Activated CD4-positive, CD25-positive, alpha-beta regulatory T cell treated with anti-CD3 and anti-CD28 coated beads, Interleukin-2, amount 50 U/mL, for 24 hours (primary cell): ENCODE data around the gene RAB31.

ENCODE experiments used
- ATAC-seq, 2 donors: fragments of 150-1000 bp; cut with Tn5 transposase; one replicate each; pipeline ENCODE4 v1.10.0; 2021; ENCODE audit warnings: mild to moderate bottlenecking in 1 of 2, moderate library complexity in 1 of 2

Gene RAB31

DNA sequence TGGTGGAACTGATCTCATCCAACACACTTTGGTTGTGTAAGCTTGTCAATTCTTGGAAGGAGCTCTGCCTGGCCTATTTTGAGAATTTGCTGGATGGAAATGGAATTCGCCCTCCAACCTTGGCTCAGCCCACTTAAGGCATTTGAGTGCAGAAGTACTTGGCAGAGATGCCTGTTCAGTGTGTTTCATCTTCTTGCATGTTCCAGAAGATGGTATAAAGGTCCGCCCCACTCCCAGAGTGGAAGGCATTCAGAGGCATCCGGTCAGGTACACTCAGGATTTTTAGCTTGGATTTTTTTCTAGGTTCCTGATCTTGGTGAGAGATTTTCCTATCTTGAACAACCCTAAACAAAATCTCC lies 116.4 kb downstream of the RAB31 start:
- no peak for ATAC-seq

DNA sequence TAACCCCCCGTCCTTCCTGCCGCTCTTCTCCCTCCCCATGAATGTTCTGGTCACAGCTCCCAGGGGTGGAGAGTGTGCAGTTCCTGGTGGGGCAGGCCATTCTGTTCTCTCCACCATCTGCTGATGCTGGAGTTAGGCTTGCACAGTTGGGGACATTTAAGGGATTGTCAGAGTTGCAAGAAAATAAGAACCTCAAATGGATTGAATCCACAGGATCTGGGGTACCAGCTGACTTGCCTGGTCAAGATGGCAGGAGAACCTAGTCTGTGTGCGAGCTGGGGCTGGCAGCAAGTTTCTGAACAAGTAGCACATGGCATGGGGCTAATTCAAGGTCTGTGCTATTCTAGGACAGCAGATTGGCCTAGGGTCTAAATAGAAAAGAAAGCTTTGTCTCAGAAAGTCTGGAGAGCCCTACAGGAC lies 116.9 kb downstream of the RAB31 start:
- ATAC-seq: no peak

DNA sequence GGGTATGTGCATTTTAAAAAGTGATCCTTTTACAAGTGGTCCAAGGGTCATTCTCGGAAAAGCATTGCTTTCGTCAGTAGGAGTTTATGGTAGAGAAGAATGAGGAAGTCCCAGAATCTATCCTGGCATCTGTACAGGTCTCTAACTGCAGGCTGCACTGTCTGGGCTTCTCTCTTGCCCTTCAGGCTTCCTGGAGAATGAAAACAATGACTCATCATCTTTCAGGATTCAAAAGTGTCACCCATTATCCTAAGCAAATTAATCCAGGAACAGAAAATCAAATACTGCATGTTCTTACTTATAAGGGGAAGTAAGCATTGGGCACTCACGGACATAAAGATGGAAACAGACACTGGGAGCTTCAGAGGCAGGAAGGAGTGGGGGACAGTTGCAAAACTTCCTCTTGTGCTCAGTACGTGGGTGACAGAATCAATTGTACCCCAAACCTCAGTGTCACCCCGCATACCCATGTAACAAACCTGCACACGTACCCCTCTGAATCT lies 117.5 kb downstream of the RAB31 start:
- no peak for ATAC-seq

DNA sequence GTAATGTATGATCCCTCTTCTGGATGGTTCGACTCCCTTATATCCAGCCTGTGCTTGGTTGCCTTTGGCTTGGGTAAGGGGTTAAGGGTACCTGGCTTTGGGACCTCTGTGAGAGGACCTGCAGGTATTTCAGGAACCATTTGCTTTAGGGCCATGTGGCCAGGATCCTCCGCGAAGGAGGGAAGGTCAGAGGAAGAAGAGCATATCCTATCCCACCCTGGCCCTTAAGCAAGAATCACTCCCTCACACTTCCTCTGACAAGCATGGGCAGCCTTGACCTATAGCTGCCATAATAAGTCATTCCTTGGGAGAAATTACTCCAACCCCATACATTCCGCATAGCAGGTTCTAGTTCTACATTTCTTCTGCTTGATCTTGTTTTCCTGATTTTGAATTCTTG lies 118.6 kb downstream of the RAB31 start:
- ATAC-seq: no peak

DNA sequence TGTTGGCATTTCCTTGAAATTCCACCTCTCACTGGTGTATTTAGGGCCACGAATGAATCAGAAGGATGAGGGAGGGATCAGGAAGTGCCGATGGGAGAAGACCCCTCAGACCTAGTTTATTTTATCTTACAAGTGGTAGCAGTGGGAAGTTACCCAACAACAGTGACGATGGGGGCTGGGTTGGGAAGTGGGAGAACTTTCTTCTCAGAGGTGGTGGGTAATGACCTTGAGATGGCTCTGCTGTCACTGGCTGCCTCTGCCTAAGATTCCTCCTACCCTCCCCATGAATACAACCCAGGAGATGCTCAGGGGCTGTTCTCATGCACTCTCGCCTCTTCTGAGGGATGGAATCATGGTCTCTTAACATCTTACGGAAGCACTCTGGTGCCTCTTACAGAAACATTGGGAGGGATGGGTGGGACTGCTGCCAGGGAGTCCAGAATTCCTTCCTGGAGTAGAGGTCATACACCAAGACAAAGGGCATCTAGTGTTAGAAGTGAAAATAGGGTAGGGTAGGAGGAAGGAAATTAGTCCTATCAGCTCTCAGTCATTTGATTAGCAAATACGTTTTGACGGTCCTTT lies 119.2 kb downstream of the RAB31 start:
- ATAC-seq: no peak

DNA sequence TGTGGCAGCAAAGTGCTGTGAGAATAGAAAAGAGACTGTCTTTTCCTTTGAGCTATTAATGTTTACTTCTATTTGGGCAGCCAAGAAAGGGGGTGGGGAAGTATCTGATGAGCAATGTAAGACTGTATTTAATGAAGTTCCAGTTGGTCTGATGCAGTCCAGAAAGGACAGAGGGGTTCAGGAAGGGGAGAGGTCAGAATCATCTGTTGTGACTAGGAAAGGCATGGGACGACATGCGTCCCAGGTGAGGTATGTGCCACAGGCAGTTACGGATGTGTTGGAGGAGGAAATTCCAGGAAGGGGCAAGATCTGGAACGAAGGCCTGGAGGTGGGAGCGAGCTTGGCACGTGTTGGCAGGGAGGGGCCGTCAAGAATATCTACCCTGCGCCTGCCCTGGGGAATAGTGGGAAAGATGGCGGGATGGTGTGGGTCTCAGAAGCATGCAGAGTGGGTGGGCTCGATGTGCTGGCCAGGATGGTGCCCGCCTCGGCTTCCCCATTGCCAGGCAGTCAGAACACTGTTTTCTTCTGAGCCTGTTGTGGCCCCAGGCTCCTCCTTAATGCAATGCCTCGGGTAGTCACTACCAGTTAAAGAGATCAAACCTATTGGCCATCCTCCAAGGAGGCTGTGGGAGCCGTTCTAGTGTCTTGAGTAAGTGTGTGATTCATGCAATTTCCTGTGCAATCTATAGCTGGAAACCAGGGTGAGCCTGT lies 119.8 kb downstream of the RAB31 start:
- no peak for ATAC-seq

DNA sequence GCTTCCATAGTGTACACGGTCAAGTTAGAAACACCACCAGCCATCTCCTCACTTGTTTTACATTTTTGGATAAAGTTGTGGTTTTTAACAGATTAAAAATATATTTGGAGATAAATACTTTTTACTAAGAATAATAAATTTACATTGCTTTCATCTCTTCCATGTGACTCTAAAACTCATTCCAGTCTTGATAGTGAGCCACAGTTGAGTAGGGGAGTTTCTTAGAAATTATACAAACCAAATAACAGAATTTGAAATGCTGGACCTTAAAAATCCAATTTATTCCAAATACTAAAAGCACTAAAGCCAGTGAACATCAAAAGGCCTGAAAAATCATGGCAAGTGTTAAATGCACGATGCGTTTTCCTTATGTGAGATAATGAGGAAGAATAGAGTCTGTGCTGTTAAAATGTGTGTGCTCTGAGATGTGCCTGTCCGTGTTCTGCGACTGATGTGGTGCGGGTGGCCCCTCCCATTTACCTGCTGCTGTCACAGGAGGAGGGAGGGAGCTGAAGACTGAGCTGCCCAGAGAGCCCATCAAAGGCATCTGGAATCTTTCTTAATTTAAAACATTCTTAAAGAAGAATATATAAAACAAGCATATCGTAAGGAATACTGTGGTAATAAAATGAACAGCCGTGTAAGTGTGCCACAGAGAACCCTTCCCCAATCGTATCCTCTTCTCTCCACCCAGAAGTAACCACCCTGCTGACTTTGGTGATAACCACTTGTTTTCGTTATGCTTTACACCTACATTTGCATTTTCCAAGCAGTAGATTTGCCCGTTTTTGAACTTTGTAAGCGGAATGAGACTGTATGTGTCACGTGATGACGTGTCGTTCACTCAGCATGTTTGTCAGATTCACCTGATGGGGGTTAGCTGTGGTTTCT lies 120.7 kb downstream of the RAB31 start:
- no peak for ATAC-seq

DNA sequence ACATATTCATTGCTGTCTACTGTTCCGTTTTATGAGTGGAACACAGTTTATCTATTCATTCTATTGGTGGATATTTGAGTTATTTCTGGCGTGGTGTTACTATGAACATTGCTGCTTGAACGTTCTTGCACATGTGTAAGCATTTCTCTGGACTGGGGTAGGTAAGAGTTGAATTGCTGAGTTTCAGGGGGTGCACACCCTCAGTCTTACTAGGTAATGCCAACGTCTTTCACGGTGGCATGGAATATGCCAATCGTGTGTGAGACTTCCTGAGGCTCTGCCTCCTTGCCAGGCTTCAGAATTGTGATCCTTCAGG lies 121.3 kb downstream of the RAB31 start:
- ATAC-seq: no peak

DNA sequence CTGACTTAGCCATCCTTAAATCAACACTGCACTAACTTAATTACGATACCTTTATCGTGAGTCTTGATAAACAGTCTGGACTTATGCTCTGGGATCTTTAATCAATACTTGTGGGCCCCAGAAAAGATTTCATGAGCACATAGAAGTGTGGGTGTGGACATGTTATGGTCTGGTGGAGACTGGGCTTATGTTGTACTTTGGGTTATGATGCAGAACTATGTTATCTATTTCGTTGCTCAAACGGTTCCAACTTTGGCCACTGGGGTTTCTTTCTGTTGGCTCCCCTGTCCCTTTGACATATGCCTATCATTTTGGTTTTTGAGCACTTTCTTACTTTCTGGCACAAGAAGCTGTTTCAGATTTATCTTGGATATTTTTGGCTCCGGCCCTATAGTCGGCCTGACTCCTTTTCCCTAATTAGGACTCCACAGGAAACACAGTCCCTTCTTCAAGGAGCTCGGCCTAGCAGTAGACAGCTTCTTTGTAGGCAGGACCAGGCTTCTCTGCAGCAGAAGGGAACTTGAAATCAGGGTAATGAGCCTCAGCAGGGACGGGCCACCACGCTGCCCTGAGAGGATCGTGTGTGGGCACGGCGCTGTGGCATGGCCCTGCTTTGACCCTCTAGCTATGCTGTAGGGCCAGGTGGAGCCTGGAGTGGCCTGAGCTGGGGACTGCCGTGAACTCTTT lies 123.1 kb downstream of the RAB31 start:
- ATAC-seq: no peak

DNA sequence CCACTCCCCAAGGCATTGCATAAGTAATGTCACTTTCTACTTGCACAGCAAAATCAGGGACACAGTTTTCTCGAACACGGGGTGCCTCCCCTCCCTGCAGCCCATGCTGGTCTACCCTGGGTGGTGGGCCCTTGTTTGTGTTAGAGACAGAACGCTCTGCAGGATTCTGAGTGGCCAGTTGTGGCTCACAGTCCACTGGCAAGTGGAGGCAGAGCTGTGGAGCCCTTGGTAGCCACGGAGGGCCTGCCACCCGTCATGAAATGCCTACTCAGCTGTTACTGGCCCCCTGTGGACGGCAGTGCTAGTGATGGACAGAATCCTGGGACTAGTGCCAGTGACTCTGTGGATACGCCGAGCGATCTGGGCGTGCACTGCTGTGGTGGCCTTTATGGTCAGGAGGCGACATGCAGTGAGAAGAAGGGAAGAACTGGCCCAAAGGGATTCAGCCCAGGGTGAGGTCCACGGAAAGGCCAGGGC lies 123.7 kb downstream of the RAB31 start:
- no peak for ATAC-seq

DNA sequence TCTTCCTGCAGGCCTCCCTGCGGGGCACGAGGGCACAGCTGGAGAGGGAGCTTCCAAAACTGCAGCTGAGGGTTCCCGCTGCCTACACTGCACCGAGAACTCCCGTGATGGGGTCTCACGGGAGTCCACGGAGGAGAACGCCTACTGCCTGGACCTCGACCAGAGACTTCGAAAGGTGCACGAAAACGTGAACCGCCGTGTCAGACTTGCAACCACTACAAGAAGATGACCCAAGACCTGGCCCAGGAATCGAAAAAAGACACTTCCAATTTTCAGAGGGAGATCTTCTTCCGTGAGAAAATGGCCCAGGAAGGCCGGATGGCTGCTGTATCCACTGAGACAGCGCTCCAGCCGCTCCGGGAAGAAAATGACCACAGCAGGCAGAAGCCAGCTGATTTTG lies 124.8 kb downstream of the RAB31 start:
- ATAC-seq: no peak

DNA sequence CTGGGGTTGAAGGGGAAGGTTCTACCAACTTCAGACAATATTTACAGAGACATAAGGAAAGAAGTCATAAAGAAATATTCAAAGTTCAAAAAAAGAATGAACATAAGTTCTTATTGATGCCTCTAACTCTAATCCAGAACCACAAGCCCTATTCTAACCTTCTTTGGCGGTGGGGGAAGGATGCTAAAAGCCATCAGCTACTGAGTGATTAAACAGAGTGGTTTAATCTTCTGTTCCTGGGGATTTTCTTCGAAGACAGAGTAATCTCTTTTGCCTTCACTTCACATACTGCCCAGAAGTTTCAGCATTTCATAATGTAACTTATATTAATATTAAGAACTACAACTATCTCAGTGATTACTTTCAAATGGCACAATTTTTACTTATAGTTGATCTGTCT lies 126.5 kb downstream of the RAB31 start:
- ATAC-seq: no peak

DNA sequence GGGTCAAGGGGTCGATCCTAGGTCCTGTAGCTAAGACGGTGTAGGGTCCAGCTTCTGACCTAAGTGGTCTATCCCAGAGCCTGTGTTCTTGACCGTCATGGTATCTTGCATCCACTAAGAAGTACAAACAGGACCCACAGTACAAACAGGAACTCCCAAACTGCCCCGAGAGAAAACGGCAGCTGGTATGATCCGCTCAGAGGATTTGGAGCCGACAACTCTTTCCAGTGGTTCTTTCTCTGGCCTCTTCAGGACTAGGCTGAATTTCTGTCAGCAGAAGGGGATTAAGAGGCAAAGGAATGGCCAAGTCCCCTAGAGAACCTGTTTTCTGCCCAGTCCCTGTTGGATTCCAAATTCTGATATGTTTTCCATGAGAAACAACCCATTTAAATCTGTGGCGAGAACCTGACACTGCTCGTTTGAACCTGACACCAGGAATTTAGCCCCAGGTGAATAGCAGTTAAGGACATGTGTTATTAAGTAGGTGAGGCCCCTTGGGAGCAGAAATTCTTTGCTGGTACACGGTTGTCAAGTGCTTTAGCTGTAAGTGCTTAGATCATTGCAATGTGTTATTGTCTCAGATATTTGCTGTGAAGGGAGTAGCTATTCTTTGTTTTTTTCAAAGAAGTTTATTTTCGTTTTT lies 127.1 kb downstream of the RAB31 start:
- ATAC-seq: no peak

DNA sequence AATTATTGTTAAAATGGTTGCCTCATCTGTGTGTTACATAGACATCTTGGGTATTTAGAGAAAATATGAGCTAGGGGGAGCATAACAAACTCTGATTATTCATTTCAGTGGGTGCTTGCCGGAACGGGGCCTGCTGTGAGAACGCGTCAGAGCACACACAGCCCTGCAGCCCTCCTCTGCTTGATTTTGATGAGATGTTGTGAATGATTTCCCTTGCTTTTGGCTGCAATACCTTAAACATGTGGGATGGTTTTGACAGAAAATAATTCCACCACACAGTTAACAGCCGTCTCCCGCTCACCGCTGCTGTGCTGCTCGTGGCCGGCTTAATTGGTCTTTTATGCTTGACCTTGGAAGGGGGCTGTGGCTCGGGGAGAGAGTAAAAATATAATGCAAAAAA lies 127.7 kb downstream of the RAB31 start:
- no peak for ATAC-seq

DNA sequence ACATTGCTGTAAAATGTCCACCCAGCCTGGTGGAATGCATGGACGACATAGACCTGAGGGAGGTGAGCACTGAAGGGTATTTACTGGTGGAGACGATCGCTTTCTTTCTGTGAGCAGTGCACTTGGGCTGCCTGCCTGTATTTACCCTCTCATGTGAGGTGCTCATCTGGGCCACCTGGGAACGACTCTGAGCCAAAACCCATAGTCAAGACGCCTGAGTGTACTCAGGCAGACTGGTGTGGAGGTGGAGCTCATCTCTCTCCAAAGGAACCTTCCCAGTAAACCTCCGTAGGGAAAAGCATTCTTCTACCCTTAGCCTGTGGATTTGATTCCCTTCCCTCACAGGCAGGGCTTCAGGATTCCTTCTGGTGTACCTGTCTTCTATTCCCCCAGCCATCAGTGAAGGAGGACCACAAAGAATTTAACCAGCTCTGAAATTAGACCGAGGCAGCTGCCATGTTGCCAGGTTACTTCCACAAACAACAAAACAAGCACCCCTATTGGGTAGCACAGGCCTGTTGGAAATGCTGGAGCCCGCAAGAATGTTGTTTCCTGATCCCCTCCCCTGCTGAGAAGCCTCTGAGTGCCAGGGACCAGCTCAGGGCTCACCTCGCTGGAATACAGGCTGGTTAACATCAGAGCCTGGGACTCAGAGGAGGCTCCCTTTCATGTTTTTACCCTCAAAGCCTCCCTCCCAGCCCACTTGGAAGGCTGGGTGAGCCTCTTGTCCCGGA lies 130.2 kb downstream of the RAB31 start:
- ATAC-seq: no peak

DNA sequence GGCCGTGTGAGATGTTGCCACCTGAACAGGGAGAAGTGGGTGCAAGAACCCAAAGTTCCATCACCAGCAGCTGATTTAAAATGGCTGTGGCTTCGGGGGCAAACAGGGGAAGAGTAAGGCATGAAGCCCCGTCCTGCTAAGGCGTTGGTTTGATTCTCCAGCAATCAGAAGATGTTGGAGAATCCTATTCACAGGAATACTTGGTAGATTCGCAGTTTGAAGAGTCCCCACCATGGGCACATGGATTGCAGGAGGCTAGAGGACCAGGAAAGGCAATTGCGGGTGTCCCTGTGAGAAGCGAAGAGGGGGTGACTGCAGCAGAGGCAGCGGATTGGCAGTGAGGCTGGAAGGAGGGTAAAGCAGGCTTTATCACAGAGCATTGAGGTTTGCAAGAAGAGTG lies 131.1 kb downstream of the RAB31 start:
- no peak for ATAC-seq

DNA sequence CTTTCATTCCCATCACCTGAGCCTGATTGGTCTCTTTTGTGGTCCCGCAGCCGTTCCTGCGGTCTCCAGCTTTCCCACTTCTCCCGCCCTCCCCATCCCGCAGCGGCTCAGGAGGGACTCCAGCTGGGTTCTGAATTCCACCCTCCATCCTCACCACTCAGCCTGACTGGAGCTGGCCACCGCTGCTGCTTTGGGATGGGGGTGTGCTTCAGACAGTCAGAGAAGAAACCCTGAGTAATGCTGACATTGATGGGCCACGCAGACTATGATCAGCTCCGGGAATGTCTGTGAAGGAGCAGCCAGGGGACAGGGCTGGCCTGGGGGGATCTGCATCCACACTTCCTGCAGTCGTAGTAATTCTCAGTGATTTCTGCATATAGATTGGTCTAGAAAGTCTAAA lies 131.8 kb downstream of the RAB31 start:
- ATAC-seq: no peak

DNA sequence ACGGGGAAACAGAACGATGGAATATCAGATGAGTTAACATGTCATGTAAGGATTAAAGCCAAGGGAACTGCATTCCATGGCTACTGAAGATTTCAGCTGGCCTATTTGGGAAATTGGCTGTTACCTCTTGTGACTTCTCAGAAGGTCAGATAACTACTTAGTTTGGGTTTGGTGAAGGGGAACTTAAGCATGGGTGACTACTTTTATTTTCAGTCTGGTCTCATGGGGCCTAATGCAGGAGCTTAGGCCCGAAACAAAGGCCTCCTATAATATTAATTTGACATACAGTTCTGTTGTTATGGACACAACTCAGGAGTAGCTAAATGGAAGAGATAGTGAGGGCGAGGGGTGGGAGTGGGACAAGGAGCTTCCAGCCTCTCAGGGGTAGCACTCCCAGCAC lies 133.7 kb downstream of the RAB31 start:
- ATAC-seq: no peak

DNA sequence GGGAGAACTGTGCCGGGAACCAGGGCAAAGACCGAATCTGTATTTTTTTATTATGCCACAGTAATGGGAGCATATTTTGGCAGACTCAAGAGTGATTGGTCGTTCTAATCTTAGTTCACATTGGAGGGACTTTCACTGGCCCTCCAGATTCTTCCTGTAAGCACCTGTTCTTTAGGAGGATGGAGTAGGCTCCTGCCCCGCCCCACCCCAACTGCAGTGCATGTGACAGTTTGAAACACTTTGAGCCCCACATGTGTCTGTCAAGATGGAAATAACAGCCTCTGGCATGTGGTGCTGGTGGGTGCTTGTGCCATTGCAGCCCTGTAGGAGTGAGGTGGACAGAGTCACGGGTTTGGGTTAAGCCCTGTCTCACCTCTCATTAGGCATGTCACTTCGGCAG lies 134.3 kb downstream of the RAB31 start:
- ATAC-seq: no peak

DNA sequence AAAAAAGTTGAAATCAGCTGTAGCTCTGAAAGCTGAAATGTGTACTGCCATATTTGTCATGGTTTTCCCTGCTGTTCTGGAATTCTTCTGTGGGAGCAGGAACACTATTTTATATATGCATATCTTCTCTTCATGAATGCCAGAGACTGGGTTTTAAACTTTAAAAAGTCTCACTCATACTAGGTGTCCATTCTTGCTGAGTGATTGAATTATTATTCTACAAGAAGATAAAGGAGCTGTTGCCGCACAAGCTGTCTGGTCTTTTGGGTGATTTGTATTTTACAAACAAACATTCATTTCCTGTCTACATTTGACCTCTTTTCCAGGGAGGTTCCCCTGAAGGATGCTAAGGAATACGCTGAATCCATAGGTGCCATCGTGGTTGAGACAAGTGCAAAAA lies 137.2 kb downstream of the RAB31 start:
- no peak for ATAC-seq

DNA sequence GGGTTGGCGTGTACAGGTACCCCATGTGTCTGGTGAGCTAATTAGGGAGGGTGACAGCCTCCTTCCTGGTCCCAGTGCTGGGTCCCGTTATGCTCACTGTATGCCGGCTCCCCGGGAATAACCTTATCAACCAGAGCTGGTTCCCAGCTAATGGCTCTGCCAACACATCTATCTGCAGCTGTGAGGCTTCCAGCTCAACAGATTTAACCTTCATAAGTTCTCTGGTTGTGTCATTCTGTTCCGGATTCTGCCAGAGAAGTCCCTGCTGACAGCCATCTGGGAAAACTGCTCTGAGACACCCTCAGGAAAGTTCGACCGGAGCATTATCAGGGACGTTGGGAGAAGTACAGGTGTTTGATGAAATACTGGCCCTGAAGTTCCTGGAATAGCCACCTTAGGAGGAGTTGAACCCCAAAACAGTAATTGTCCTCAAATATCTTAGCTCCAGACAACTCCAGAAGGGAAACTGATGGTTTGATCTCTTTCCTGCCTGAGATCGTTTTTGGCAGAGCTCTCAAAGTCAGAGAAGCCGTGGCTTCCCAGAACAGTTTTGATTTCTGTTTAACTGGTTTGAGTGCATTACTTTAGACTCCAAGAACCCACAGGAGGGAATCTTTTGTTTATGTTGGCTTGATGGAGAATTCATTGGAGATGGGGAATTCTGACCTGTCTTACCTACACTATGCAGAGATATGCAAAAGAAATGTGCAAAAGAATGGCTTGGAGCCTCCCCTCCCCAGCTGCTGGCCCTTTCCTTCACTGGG lies 138.2 kb downstream of the RAB31 start:
- no peak for ATAC-seq
